Neural progenitor cell (in vitro differentiated cells): ENCODE results near the gene LRWD1.

ENCODE experiments used
- EZH2 ChIP-seq: fragments of 200-600 bp; sonication (generic); IDR thresholded peaks from 2 replicates; pipeline ENCODE4 v1.6.1; 2017; ENCODE audit warnings: antibody characterized with exemption, mild to moderate bottlenecking, moderate library complexity
- EZH2phosphoT487 ChIP-seq: fragments of 200-600 bp; sonication (generic); IDR thresholded peaks from 2 replicates; pipeline ENCODE4 v1.6.1; 2017; ENCODE audit warnings: antibody characterized with exemption
- TF ChIP-seq, protein P1 (sequence below): fragments of 200-600 bp; sonication (generic); IDR thresholded peaks from 2 replicates; pipeline ENCODE4 v1.5.1; 2017; ENCODE audit warnings: antibody characterized with exemption, mild to moderate bottlenecking

GRCh38 chr7:102418592-102418991 lies 46.2 kb upstream of the LRWD1 start:
- TF ChIP-seq, protein P1, sequence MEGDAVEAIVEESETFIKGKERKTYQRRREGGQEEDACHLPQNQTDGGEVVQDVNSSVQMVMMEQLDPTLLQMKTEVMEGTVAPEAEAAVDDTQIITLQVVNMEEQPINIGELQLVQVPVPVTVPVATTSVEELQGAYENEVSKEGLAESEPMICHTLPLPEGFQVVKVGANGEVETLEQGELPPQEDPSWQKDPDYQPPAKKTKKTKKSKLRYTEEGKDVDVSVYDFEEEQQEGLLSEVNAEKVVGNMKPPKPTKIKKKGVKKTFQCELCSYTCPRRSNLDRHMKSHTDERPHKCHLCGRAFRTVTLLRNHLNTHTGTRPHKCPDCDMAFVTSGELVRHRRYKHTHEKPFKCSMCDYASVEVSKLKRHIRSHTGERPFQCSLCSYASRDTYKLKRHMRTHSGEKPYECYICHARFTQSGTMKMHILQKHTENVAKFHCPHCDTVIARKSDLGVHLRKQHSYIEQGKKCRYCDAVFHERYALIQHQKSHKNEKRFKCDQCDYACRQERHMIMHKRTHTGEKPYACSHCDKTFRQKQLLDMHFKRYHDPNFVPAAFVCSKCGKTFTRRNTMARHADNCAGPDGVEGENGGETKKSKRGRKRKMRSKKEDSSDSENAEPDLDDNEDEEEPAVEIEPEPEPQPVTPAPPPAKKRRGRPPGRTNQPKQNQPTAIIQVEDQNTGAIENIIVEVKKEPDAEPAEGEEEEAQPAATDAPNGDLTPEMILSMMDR = no peak
- TF ChIP-seq EZH2 (no peak), EZH2phosphoT487 (no peak)
